ENCODE measurements around the gene SIPA1L3. TPM values are rescaled to one million over a fixed set of nuclear protein-coding genes. Genes with fewer than 3 reads are reported as not detected.

Gene SIPA1L3
- total RNA-seq, 1 donor from 2014 or later: 26.9 TPM

- H3K36me3 ChIP-seq (ENCODE audit: insufficient read depth, low read length): no peaks in the 10 kb centered on the region
- H3K9ac ChIP-seq (ENCODE audit: low read length): peak overlapping the region; percentile 79
- H3K9me3 ChIP-seq (ENCODE audit: insufficient read depth, low read depth, low read length): no peaks in the 10 kb centered on the region
- H3K36me3 Mint-ChIP-seq (ENCODE audit: low read depth, unreplicated experiment): peaks cover 7% of the 10 kb centered on the region
- H3K4me2 ChIP-seq (ENCODE audit: low read length): peak overlapping the region; percentile 62
- FAIRE-seq (peak; percentile 71), DNase-seq (ENCODE audit: low read depth) (peak; percentile 70)
- peaks cover 58% of the 10 kb centered on the region for H3K4me1 ChIP-seq (ENCODE audit: insufficient read depth, low read length)
- H3K79me2 ChIP-seq (ENCODE audit: insufficient read depth, low read length): peaks cover 30% of the 10 kb centered on the region
- no peaks in the 10 kb centered on the region for H4K20me1 ChIP-seq (ENCODE audit: insufficient read depth, low read length)
- H3K9me3 Mint-ChIP-seq (ENCODE audit: unreplicated experiment): peaks cover 6% of the 10 kb centered on the region
- H3K27ac Mint-ChIP-seq (ENCODE audit: unreplicated experiment): no peak overlapping the region
- peak overlapping the region; percentile 97 for H3K27ac ChIP-seq (ENCODE audit: low read depth, low read length)
- H3K4me3 ChIP-seq (ENCODE audit: insufficient read depth, low read depth, low read length): no peak overlapping the region
- H3K27me3 Mint-ChIP-seq (ENCODE audit: low read depth, unreplicated experiment): no peaks in the 10 kb centered on the region
- no peaks in the 10 kb centered on the region for H3K27me3 ChIP-seq (ENCODE audit: insufficient read depth, low read length)
- H3K4me3 Mint-ChIP-seq (ENCODE audit: unreplicated experiment): peak overlapping the region; percentile 7
- no peak for TF ChIP-seq CTCF (IDR thresholded peaks at IDR 0.05; ENCODE audit: insufficient read depth, low read depth, low read length)
- TF ChIP-seq EZH2 (IDR thresholded peaks at IDR 0.05; ENCODE audit: insufficient read depth, low read length): no peak
- peaks cover 23% of the 10 kb centered on the region for H3K4me1 Mint-ChIP-seq (ENCODE audit: low read depth, unreplicated experiment)
- peak overlapping the region; percentile 2 for H2AFZ ChIP-seq (ENCODE audit: low read depth, low read length)
These were observed 128.8 kb downstream of the SIPA1L3 start for GRCh38 chr19:38035515-38036495.

- H3K4me3 Mint-ChIP-seq (ENCODE audit: unreplicated experiment): no peak overlapping the region
These were observed 130.0 kb downstream of the SIPA1L3 start for GRCh38 chr19:38036707-38037611.

More at GRCh38 chr19:38036707-38037611, 130.0 kb downstream of the SIPA1L3 start:
- H3K4me2 ChIP-seq (ENCODE audit: low read length): no peak overlapping the region
- no peaks in the 10 kb centered on the region for H3K27me3 Mint-ChIP-seq (ENCODE audit: low read depth, unreplicated experiment)
- TF ChIP-seq EZH2 (IDR thresholded peaks at IDR 0.05; ENCODE audit: insufficient read depth, low read length): no peak
- TF ChIP-seq CTCF (IDR thresholded peaks at IDR 0.05; ENCODE audit: insufficient read depth, low read depth, low read length): no peak
- peak overlapping the region; percentile 97 for H3K27ac ChIP-seq (ENCODE audit: low read depth, low read length)
- peak overlapping the region; percentile 79 for H3K9ac ChIP-seq (ENCODE audit: low read length)
- H2AFZ ChIP-seq (ENCODE audit: low read depth, low read length): no peak overlapping the region
- DNase-seq (ENCODE audit: low read depth) (no peak), FAIRE-seq (no peak)
- H4K20me1 ChIP-seq (ENCODE audit: insufficient read depth, low read length): no peaks in the 10 kb centered on the region
- H3K36me3 Mint-ChIP-seq (ENCODE audit: low read depth, unreplicated experiment): peaks cover 5% of the 10 kb centered on the region
- H3K27me3 ChIP-seq (ENCODE audit: insufficient read depth, low read length): no peaks in the 10 kb centered on the region
- peaks cover 22% of the 10 kb centered on the region for H3K4me1 Mint-ChIP-seq (ENCODE audit: low read depth, unreplicated experiment)
- H3K79me2 ChIP-seq (ENCODE audit: insufficient read depth, low read length): peaks cover 34% of the 10 kb centered on the region
- H3K9me3 ChIP-seq (ENCODE audit: insufficient read depth, low read depth, low read length): no peaks in the 10 kb centered on the region
- H3K4me3 ChIP-seq (ENCODE audit: insufficient read depth, low read depth, low read length): no peak overlapping the region
- H3K9me3 Mint-ChIP-seq (ENCODE audit: unreplicated experiment): peaks cover 6% of the 10 kb centered on the region
- no peaks in the 10 kb centered on the region for H3K36me3 ChIP-seq (ENCODE audit: insufficient read depth, low read length)
- no peak overlapping the region for H3K27ac Mint-ChIP-seq (ENCODE audit: unreplicated experiment)
- peaks cover 48% of the 10 kb centered on the region for H3K4me1 ChIP-seq (ENCODE audit: insufficient read depth, low read length)
